A549 (cell line): Measurements from ENCODE around the gene THAP4. TPM values are rescaled to one million over a fixed set of nuclear protein-coding genes. Genes with fewer than 3 reads are reported as not detected.

Experiments used
- ATAC-seq, 2 experiments: fragments of 200-7000 bp in 1 of 2; fragments of >200 bp in 1 of 2; cut with Nextera tagmentation in 1 of 2; cut with Tn5 transposase in 1 of 2; 3 replicates each; pipeline versions ENCODE4 v1.8.0 to v1.9.1; 2018 to 2020; ENCODE audit warnings: mild to moderate bottlenecking in 1 of 2, moderate library complexity in 1 of 2
- CTCF ChIA-PET: fragments of 300-600 bp; sonication (Branson Sonifier 250); formaldehyde crosslinking; extraction: SDS; loops from one replicate; lab custom pipeline; 2021; ENCODE audit warnings: antibody characterized with exemption, inconsistent platforms; lab: Yijun Ruan, JAX
- POLR2A ChIA-PET: fragments of 350-600 bp; formaldehyde crosslinking; extraction: SDS; loops from one replicate; lab custom pipeline; 2021; ENCODE audit warnings: antibody characterized with exemption, inconsistent platforms; lab: Yijun Ruan, JAX
- DNase-seq, 2 experiments: peaks; one replicate each; pipeline versions ENCODE4 v3.0.0 to v3.0.0-alpha.2; 2011 to 2016; ENCODE audit warnings: low read depth in 1 of 2, low spot score in 1 of 2
- FAIRE-seq: peaks from 2 replicates; lab custom pipeline; 2011; peaks lifted over from hg19 to GRCh38; lab: Jason Lieb, UNC
- H3K27ac ChIP-seq, 2 experiments: fragments of >200 bp; sonication (Bioruptor Twin); formaldehyde crosslinking; 3 replicates each; pipeline ENCODE4 v1.5.1; 2016 to 2017
- H3K4me1 ChIP-seq: fragments of >200 bp; sonication (Bioruptor Twin); formaldehyde crosslinking; 3 replicates; pipeline ENCODE4 v1.6.1; 2016
- H3K4me2 ChIP-seq: fragments of >200 bp; sonication (Bioruptor Twin); formaldehyde crosslinking; 3 replicates; pipeline ENCODE4 v1.6.1; 2016
- H3K4me3 ChIP-seq: fragments of >200 bp; sonication (Bioruptor Twin); formaldehyde crosslinking; 3 replicates; pipeline ENCODE4 v1.5.1; 2016
- H3K9me3 ChIP-seq: fragments of >200 bp; sonication (Bioruptor Twin); formaldehyde crosslinking; 3 replicates; pipeline ENCODE4 v1.6.1; 2016
- EHMT2 ChIP-seq: fragments of 200-600 bp; sonication (generic); IDR thresholded peaks from 2 replicates; pipeline ENCODE4 v1.6.1; 2016; ENCODE audit warnings: antibody characterized with exemption, low read depth, mild to moderate bottlenecking, moderate library complexity
- FOSB ChIP-seq: fragments of 250-450 bp; sonication (Bioruptor Pico); IDR thresholded peaks from 2 replicates; pipeline ENCODE4 v1.5.0; 2020; ENCODE audit warnings: mild to moderate bottlenecking, moderate library complexity
- FOSL2 ChIP-seq, 2 experiments: fragments of 450-650 bp in 1 of 2; fragments of >200 bp in 1 of 2; sonication (Bioruptor Twin) in 1 of 2; formaldehyde crosslinking; IDR thresholded peaks; 2 replicates each; pipeline versions ENCODE4 v1.5.0 to v1.6.1; 2016 to 2020; ENCODE audit warnings: mild to moderate bottlenecking in 1 of 2, moderate library complexity in 1 of 2
- HDAC2 ChIP-seq: fragments of 200-600 bp; sonication (generic); IDR thresholded peaks from 2 replicates; pipeline ENCODE4 v1.6.1; 2016
- HEYL ChIP-seq: fragments of 250-450 bp; sonication (Bioruptor Pico); IDR thresholded peaks from 2 replicates; pipeline ENCODE4 v1.8.0; 2021; ENCODE audit warnings: mild to moderate bottlenecking, moderate library complexity
- HOXA7 ChIP-seq: fragments of 250-450 bp; sonication (Bioruptor Pico); IDR thresholded peaks from 2 replicates; pipeline ENCODE4 v1.5.0; 2020; ENCODE audit warnings: mild to moderate bottlenecking, moderate library complexity
- HOXB5 ChIP-seq: fragments of 250-450 bp; sonication (Bioruptor Pico); IDR thresholded peaks from 2 replicates; pipeline ENCODE4 v1.5.0; 2020; ENCODE audit warnings: mild to moderate bottlenecking, moderate library complexity
- MAZ ChIP-seq: fragments of 150-350 bp; IDR thresholded peaks from 2 replicates; pipeline ENCODE4 v1.6.1; 2014; ENCODE audit warnings: antibody characterized with exemption, low read depth, low read length, borderline replicate concordance
- PHF8 ChIP-seq: fragments of 200-600 bp; sonication (generic); IDR thresholded peaks from 2 replicates; pipeline ENCODE4 v1.6.1; 2016; ENCODE audit warnings: low read depth, mild to moderate bottlenecking, antibody characterized with exemption, moderate library complexity, borderline replicate concordance
- POLR2A ChIP-seq: IDR thresholded peaks from 2 replicates; pipeline ENCODE4 v1.6.1; 2012; ENCODE audit warnings: mild to moderate bottlenecking, low read length
- POLR2AphosphoS2 ChIP-seq: conservative IDR thresholded peaks from 2 replicates; pipeline ENCODE4 v1.6.1; 2012; ENCODE audit warnings: low read length, improper control_type of control experiment, inconsistent platforms
- RARB ChIP-seq: fragments of 250-450 bp; sonication (Bioruptor Pico); IDR thresholded peaks from 2 replicates; pipeline ENCODE4 v1.8.0; 2021; ENCODE audit warnings: mild to moderate bottlenecking, moderate library complexity
- SMC3 ChIP-seq: fragments of >200 bp; sonication (Bioruptor Twin); formaldehyde crosslinking; IDR thresholded peaks from 3 replicates; pipeline ENCODE4 v1.6.1; 2018; ENCODE audit warnings: inconsistent platforms
- SREBF2 ChIP-seq: fragments of 450-650 bp; IDR thresholded peaks from 2 replicates; pipeline ENCODE4 v1.6.1; 2014; ENCODE audit warnings: mild to moderate bottlenecking, moderate library complexity
- TFCP2L1 ChIP-seq: fragments of 250-450 bp; sonication (Bioruptor Pico); IDR thresholded peaks from 2 replicates; pipeline ENCODE4 v1.5.0; 2021; ENCODE audit warnings: mild to moderate bottlenecking
- ZFP36 ChIP-seq: fragments of 450-650 bp; IDR thresholded peaks from 2 replicates; pipeline ENCODE4 v1.6.1; 2014; ENCODE audit warnings: borderline replicate concordance; ENCODE audit not compliant: partially characterized antibody
- ZSCAN20 ChIP-seq: fragments of 250-450 bp; sonication (Bioruptor Pico); IDR thresholded peaks from 2 replicates; pipeline ENCODE4 v1.8.0; 2022; ENCODE audit warnings: mild to moderate bottlenecking, moderate library complexity
- WGBS: methylation state at CpG from one replicate; pipeline ENCODE4 v1.1.6; 2017; ENCODE audit errors: missing lambda C conversion rate; 5-methylcytosine and 5-hydroxymethylcytosine counted together
- polyA plus RNA-seq, 4 experiments: library from polyadenylated mRNA; depleted of rRNA in 3 of 4; stranded (reverse); fragments of >200 nt; fragmentation: RNase III in 1 of 4; extraction: RNeasy Plus Mini Kit Qiagen cat#74134 plus additional on column Dnase treatment in 1 of 4; gene quantifications; 2 replicates in 3 of 4; 3 replicates in 1 of 4; pipeline ENCODE4 v1.2.3, GENCODE V29; 2011 to 2017
- TF ChIP-seq, protein P1 (sequence below): fragments of 250-450 bp; sonication (Bioruptor Pico); IDR thresholded peaks from 2 replicates; pipeline ENCODE4 v1.5.0; 2020; ENCODE audit warnings: low read depth, mild to moderate bottlenecking, moderate library complexity
- TF ChIP-seq, protein P2 (sequence below): fragments of >200 bp; sonication (Bioruptor Twin); formaldehyde crosslinking; IDR thresholded peaks from 3 replicates; pipeline ENCODE4 v1.6.1; 2016
- TF ChIP-seq, protein P3 (sequence below): fragments of >200 bp; sonication (Bioruptor Twin); formaldehyde crosslinking; IDR thresholded peaks from 2 replicates; pipeline ENCODE4 v1.6.1; 2016
- TF ChIP-seq, protein P4 (sequence below): IDR thresholded peaks from 2 replicates; pipeline ENCODE4 v1.6.1; 2012
- TF ChIP-seq, protein P5 (sequence below): IDR thresholded peaks from 2 replicates; pipeline ENCODE4 v1.6.1; 2012

The THAP4 gene
- polyA plus RNA-seq, 2 of the 4 experiments (the other 2 are of a cell fraction): 36.1 to 51.0 TPM

DNA sequence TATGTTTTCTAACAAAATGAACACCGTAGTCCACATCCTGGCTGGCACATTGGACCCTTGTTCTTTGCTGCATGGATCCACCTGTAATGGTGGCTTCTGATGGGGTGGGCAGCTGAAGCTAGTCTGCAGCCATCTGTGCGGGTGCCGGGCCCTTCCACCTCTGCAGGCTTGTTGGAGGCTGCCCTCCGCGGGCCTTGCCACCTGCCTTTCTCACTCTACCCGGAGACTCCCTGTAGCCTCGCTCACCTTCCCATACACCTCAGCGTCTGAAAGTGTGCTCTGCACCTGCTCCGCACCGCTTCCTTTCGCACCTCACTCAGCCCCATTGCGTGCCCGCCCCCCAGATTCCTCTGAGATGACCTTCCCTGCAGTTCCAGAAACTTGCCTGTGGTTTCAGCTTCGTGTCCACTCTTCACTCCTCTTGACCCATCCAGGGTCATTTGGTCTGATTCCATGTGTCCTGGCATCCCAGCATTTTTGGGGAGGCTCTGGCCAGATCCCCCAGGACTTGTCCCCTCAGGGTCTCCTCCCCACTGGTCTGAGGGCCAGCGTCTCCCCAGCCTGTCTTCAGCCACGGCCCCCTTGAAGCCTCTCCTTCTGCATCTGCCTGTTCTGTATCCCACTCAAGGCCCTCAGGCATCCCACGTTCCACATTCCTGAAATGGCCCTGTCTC lies 18.7 kb upstream of the THAP4 start:
- ATAC-seq (no peak), FAIRE-seq (no peak), DNase-seq (no peak)
- CTCF ChIA-PET: interaction anchor here (1.6 kb wide), 1 partner anchor 9 kb away, joined by 5 read pairs; no protein-coding TSS in a partner anchor
- Histone ChIP-seq H3K9me3 (no peaks in the 10 kb centered on the region), H3K27ac (no peak overlapping the region), H3K4me3 (no peak overlapping the region), H3K4me1 (no peaks in the 10 kb centered on the region), H3K4me2 (no peak overlapping the region)
- POLR2A ChIA-PET: no interaction called here
- TF ChIP-seq RARB (no peak), FOSL2 (IDR thresholded peaks at IDR 0.05) (no peak), FOSL2 (CRISPR knock-in tag; IDR thresholded peaks at IDR 0.05) (no peak), POLR2A (no peak), SMC3 (no peak), HOXA7 (CRISPR knock-in tag) (no peak), MAZ (no peak), ZFP36 (no peak), POLR2AphosphoS2 (no peak), HDAC2 (no peak), FOSB (no peak), PHF8 (no peak), EHMT2 (no peak), HEYL (CRISPR knock-in tag) (no peak), HOXB5 (no peak), ZSCAN20 (CRISPR knock-in tag) (no peak), SREBF2 (no peak)
- TF ChIP-seq, protein P1, sequence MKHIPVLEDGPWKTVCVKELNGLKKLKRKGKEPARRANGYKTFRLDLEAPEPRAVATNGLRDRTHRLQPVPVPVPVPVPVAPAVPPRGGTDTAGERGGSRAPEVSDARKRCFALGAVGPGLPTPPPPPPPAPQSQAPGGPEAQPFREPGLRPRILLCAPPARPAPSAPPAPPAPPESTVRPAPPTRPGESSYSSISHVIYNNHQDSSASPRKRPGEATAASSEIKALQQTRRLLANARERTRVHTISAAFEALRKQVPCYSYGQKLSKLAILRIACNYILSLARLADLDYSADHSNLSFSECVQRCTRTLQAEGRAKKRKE (CRISPR knock-in tag): no peak
- TF ChIP-seq, protein P2, sequence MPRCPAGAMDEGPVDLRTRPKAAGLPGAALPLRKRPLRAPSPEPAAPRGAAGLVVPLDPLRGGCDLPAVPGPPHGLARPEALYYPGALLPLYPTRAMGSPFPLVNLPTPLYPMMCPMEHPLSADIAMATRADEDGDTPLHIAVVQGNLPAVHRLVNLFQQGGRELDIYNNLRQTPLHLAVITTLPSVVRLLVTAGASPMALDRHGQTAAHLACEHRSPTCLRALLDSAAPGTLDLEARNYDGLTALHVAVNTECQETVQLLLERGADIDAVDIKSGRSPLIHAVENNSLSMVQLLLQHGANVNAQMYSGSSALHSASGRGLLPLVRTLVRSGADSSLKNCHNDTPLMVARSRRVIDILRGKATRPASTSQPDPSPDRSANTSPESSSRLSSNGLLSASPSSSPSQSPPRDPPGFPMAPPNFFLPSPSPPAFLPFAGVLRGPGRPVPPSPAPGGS: no peak
- TF ChIP-seq, protein P3, sequence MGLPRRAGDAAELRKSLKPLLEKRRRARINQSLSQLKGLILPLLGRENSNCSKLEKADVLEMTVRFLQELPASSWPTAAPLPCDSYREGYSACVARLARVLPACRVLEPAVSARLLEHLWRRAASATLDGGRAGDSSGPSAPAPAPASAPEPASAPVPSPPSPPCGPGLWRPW: no peak
- TF ChIP-seq, protein P4, sequence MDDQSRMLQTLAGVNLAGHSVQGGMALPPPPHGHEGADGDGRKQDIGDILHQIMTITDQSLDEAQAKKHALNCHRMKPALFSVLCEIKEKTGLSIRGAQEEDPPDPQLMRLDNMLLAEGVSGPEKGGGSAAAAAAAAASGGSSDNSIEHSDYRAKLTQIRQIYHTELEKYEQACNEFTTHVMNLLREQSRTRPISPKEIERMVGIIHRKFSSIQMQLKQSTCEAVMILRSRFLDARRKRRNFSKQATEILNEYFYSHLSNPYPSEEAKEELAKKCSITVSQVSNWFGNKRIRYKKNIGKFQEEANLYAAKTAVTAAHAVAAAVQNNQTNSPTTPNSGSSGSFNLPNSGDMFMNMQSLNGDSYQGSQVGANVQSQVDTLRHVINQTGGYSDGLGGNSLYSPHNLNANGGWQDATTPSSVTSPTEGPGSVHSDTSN: no peak
- WGBS: 90% methylated on average over 17 of the region's 17 CpGs

DNA sequence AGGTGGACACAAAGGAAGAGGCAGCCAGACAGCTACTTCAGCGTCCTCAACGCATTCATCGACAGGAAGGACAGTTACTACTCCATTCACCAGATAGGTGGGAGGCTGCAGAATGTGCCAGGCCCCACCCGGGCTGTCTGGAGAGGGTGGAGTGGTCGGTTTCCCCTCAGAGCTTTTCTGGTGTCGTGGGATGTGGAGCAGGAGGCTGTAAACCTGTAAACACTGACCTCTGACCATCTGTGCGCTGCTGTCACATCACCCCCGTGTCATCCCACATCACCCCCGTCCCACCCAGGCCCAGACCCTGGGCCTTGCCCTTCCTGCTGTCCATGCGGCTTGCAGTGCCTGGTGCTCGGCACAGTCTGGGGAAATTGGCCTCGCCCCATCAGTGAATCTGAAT lies 17.6 kb upstream of the THAP4 start:
- ATAC-seq: no peak
- FAIRE-seq: no peak
- DNase-seq: no peak
- Histone ChIP-seq H3K27ac (no peak overlapping the region), H3K4me1 (no peaks in the 10 kb centered on the region), H3K4me2 (no peak overlapping the region), H3K9me3 (no peaks in the 10 kb centered on the region), H3K4me3 (no peak overlapping the region)
- ChIA-PET CTCF (no interaction called here), POLR2A (no interaction called here)
- WGBS: 88% methylated on average over 11 of the region's 12 CpGs
- TF ChIP-seq, protein P5, sequence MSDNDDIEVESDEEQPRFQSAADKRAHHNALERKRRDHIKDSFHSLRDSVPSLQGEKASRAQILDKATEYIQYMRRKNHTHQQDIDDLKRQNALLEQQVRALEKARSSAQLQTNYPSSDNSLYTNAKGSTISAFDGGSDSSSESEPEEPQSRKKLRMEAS: no peak
- no peak for TF ChIP-seq TFCP2L1 (CRISPR knock-in tag)
